HepG2 (cell line): ENCODE data around the gene TSTD2. TPM values are rescaled to one million over a fixed set of nuclear protein-coding genes. Genes with fewer than 3 reads are reported as not detected.

Source experiments
- ATAC-seq: fragments of 200-7000 bp; cut with Tn5 transposase; 3 replicates; pipeline ENCODE4 v1.9.1; 2020; ENCODE audit warnings: mild to moderate bottlenecking, moderate library complexity
- BruUV-seq: library from RNA; stranded (reverse); fragments of 400-500 nt; replicated peaks from 2 replicates; lab custom pipeline; 2021; lab: Mats Ljungman, UMichigan
- CTCF ChIA-PET: fragments of 300-600 bp; formaldehyde crosslinking; extraction: SDS; loops from one replicate; lab custom pipeline; 2021; ENCODE audit warnings: low total read pairs, inconsistent platforms, low intra/inter-chr PET ratio; lab: Yijun Ruan, JAX
- POLR2A ChIA-PET: fragments of 350-600 bp; sonication (Branson Sonifier 250); formaldehyde crosslinking; loops from one replicate; lab custom pipeline; 2020; ENCODE audit warnings: antibody characterized with exemption, inconsistent platforms; lab: Yijun Ruan, JAX
- DNase-seq: peaks from one replicate; pipeline ENCODE4 v3.0.0-alpha.2; 2015; ENCODE audit warnings: low spot score
- FAIRE-seq: peaks from 3 replicates; lab custom pipeline; 2011; peaks lifted over from hg19 to GRCh38; lab: Jason Lieb, UNC
- H2AFZ ChIP-seq: one replicate; pipeline ENCODE4 v1.6.1; 2011; ENCODE audit warnings: low read length, inconsistent platforms
- H3K27ac ChIP-seq: fragments of 300-600 bp; 3 replicates; pipeline ENCODE4 v1.8.0; 2011; ENCODE audit warnings: mixed run types, mild to moderate bottlenecking, mixed read lengths, low read length, inconsistent platforms; ENCODE audit not compliant: insufficient read depth; ENCODE audit errors: extremely low read length
- H3K27me3 ChIP-seq, 2 experiments: fragments of 200-600 bp in 1 of 2; 2 replicates in 1 of 2; 3 replicates in 1 of 2; pipeline versions ENCODE4 v1.6.0 to v1.8.0; 2011; ENCODE audit warnings: low read length in 2 of 2, mild to moderate bottlenecking in 2 of 2, moderate library complexity in 2 of 2, inconsistent platforms in 1 of 2; ENCODE audit not compliant: insufficient read depth in 2 of 2, control insufficient read depth in 1 of 2
- H3K36me3 ChIP-seq, 2 experiments: fragments of 200-600 bp in 1 of 2; replicated peaks in 1 of 2; 2 replicates in 1 of 2; 3 replicates in 1 of 2; pipeline versions ENCODE4 v1.5.1 to v1.8.0; 2011; ENCODE audit warnings: low read length in 2 of 2, inconsistent platforms in 1 of 2; ENCODE audit not compliant: insufficient read depth in 2 of 2, control insufficient read depth in 1 of 2
- H3K4me1 ChIP-seq: 2 replicates; pipeline ENCODE4 v1.5.1; 2012; ENCODE audit warnings: low read length, inconsistent platforms; ENCODE audit not compliant: insufficient read depth
- H3K4me2 ChIP-seq: 2 replicates; pipeline ENCODE4 v1.6.0; 2011; ENCODE audit warnings: low read depth, low read length, inconsistent platforms
- H3K4me3 ChIP-seq, 3 experiments: fragments of 200-600 bp in 1 of 3; sonication (generic), shearing (Covaris generic) in 1 of 3; replicated peaks in 1 of 3; 2 replicates each; pipeline ENCODE4 v1.5.1; 2011 to 2016; ENCODE audit warnings: low read length in 3 of 3, inconsistent platforms in 2 of 3, low read depth in 2 of 3, mild to moderate bottlenecking in 2 of 3, control low read depth in 1 of 3, mixed read lengths in 1 of 3; ENCODE audit not compliant: insufficient read depth in 1 of 3
- H3K79me2 ChIP-seq: one replicate; pipeline ENCODE4 v1.6.1; 2011; ENCODE audit warnings: low read length, inconsistent platforms; ENCODE audit not compliant: insufficient read depth
- H3K9ac ChIP-seq: 2 replicates; pipeline ENCODE4 v1.6.0; 2011; ENCODE audit warnings: mild to moderate bottlenecking, low read depth, low read length, inconsistent platforms; ENCODE audit not compliant: insufficient read depth
- H3K9me3 ChIP-seq: 2 replicates; pipeline ENCODE4 v1.5.1; 2012; ENCODE audit warnings: mild to moderate bottlenecking, low read length
- H4K20me1 ChIP-seq: 2 replicates; pipeline ENCODE4 v1.6.0; 2011; ENCODE audit warnings: inconsistent platforms, mild to moderate bottlenecking, low read length, moderate library complexity; ENCODE audit not compliant: insufficient read depth
- CC2D1A ChIP-seq: sonication (generic); formaldehyde crosslinking; IDR thresholded peaks from 2 replicates; pipeline ENCODE4 v1.8.1; 2023; ENCODE audit warnings: mild to moderate bottlenecking, missing genetic modification reagents
- ISX ChIP-seq: sonication (generic); formaldehyde crosslinking; conservative IDR thresholded peaks from 2 replicates; pipeline ENCODE4 v1.5.0; 2020; ENCODE audit warnings: missing genetic modification reagents
- KDM5A ChIP-seq: fragments of 200-600 bp; sonication (generic); IDR thresholded peaks from 2 replicates; pipeline ENCODE4 v1.7.0; 2018; ENCODE audit warnings: antibody characterized with exemption, mild to moderate bottlenecking, low read length, borderline replicate concordance
- MAFG ChIP-seq: sonication (generic); formaldehyde crosslinking; IDR thresholded peaks from 2 replicates; pipeline ENCODE4 v1.5.1; 2020; ENCODE audit warnings: mild to moderate bottlenecking, missing genetic modification reagents
- NCOA1 ChIP-seq: sonication (generic); formaldehyde crosslinking; IDR thresholded peaks from 2 replicates; pipeline ENCODE4 v1.9.0; 2021; ENCODE audit warnings: missing genetic modification reagents
- NR2F1 ChIP-seq, 2 experiments: fragments of 450-650 bp in 1 of 2; formaldehyde crosslinking in 1 of 2; IDR thresholded peaks; 2 replicates each; pipeline versions ENCODE4 v1.5.0 to v1.6.1; 2016 to 2020; ENCODE audit warnings: mild to moderate bottlenecking in 1 of 2, missing compliant biosample characterization in 1 of 2, missing genetic modification reagents in 1 of 2, moderate library complexity in 1 of 2
- SMAD3 ChIP-seq: sonication (generic); formaldehyde crosslinking; IDR thresholded peaks from 2 replicates; pipeline ENCODE4 v1.4.0; 2020; ENCODE audit warnings: missing genetic modification reagents
- TBL1XR1 ChIP-seq: fragments of 150-350 bp; IDR thresholded peaks from 2 replicates; pipeline ENCODE4 v1.6.1; 2014; ENCODE audit warnings: borderline replicate concordance, low read length; ENCODE audit not compliant: partially characterized antibody
- ZNF138 ChIP-seq: sonication (generic); formaldehyde crosslinking; IDR thresholded peaks from 2 replicates; pipeline ENCODE4 v1.5.0; 2020; ENCODE audit warnings: mild to moderate bottlenecking, low read depth, missing genetic modification reagents
- ZNF207 ChIP-seq: fragments of 450-650 bp; IDR thresholded peaks from 2 replicates; pipeline ENCODE4 v1.6.1; 2016; ENCODE audit warnings: antibody characterized with exemption, borderline replicate concordance
- WGBS: methylation state at CpG from one replicate; pipeline ENCODE4 v1.1.6; 2017; ENCODE audit warnings: low lambda C conversion rate; 5-methylcytosine and 5-hydroxymethylcytosine counted together
- in situ Hi-C: cut with HindIII; loops from 2 replicates; pipeline ENCODE4 v1.10.0; 2017; ENCODE audit warnings: low pct_unique_long_range_greater_than_20kb; ENCODE audit not compliant: extremely low pct_ligation_motif_present
- intact Hi-C: fragments of 100-400 bp; cut with micrococcal nuclease; formaldehyde crosslinking; loops from one replicate; pipeline ENCODE4 v1.10.0; 2022; ENCODE audit not compliant: unreplicated experiment
- polyA plus RNA-seq, 8 experiments: library from polyadenylated mRNA; depleted of rRNA in 3 of 8; stranded (reverse) in 7 of 8; unstranded in 1 of 8; fragments of >200 nt; fragmentation: Illumina TruSeq in 4 of 8; extraction: Trizol in 4 of 8; gene quantifications; 2 replicates each; pipeline versions ENCODE4 v1.2.1 to v1.2.3, GENCODE V29; 2011 to 2016; ENCODE audit warnings: low read depth in 4 of 8, missing spikeins in 1 of 8, mixed read lengths in 1 of 8; ENCODE audit not compliant: insufficient read depth in 1 of 8
- total RNA-seq, 5 experiments: library from RNA; depleted of rRNA; stranded (reverse); fragments of >200 nt; fragmentation: Illumina TruSeq; extraction: Trizol; gene quantifications; 2 replicates each; pipeline ENCODE4 v1.2.3, GENCODE V29; 2016; ENCODE audit warnings: low read depth in 1 of 5
- TF ChIP-seq, protein P1 (sequence below): IDR thresholded peaks from 2 replicates; pipeline ENCODE4 v1.6.1; 2012; ENCODE audit warnings: inconsistent platforms
- TF ChIP-seq, protein P2 (sequence below): sonication (generic); formaldehyde crosslinking; IDR thresholded peaks from 2 replicates; pipeline ENCODE4 v1.4.0; 2020; ENCODE audit warnings: missing genetic modification reagents, borderline replicate concordance
- TF ChIP-seq, protein P3 (sequence below): sonication (generic); formaldehyde crosslinking; IDR thresholded peaks from 2 replicates; pipeline ENCODE4 v1.4.0; 2020; ENCODE audit warnings: mild to moderate bottlenecking, missing genetic modification reagents
- TF ChIP-seq, protein P4 (sequence below): sonication (generic); formaldehyde crosslinking; IDR thresholded peaks from 2 replicates; pipeline ENCODE4 v1.4.0; 2020; ENCODE audit warnings: missing genetic modification reagents

Gene TSTD2
- total and polyA plus RNA-seq, 2 of the 13 experiments (the other 11 are each of a cell fraction or from before 2014, with no cell fraction given), result 16.0 to 23.1 TPM

DNA sequence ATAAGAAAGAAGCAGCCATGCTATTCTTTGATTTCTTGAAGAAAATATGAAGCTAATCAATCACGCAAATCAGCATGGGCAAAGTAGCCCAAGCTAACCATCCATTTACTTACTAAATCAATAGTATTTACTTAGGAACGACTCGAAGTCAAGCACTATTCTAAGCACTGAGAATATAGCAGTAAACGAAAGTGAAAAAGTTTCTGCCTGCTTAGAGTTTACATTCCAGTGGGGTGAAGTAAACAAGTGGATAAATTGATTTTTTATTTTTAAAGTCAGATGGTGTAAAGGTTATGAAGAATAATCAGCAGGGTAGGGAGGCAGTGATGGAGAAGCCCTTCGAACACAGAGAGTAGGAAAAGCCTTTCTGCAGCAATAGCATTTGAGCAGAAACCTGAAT lies 5.5 kb downstream of the TSTD2 start:
- TF ChIP-seq NR2F1 (CRISPR knock-in tag; IDR thresholded peaks at IDR 0.05) (no peak), KDM5A (no peak), TBL1XR1 (no peak), ISX (CRISPR knock-in tag) (no peak), NCOA1 (CRISPR knock-in tag) (no peak), ZNF207 (no peak), SMAD3 (CRISPR knock-in tag) (no peak), MAFG (CRISPR knock-in tag) (no peak), ZNF138 (CRISPR knock-in tag) (no peak), CC2D1A (CRISPR knock-in tag) (no peak)
- TF ChIP-seq, protein P1, sequence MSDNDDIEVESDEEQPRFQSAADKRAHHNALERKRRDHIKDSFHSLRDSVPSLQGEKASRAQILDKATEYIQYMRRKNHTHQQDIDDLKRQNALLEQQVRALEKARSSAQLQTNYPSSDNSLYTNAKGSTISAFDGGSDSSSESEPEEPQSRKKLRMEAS, result no peak
- TF ChIP-seq, protein P2, sequence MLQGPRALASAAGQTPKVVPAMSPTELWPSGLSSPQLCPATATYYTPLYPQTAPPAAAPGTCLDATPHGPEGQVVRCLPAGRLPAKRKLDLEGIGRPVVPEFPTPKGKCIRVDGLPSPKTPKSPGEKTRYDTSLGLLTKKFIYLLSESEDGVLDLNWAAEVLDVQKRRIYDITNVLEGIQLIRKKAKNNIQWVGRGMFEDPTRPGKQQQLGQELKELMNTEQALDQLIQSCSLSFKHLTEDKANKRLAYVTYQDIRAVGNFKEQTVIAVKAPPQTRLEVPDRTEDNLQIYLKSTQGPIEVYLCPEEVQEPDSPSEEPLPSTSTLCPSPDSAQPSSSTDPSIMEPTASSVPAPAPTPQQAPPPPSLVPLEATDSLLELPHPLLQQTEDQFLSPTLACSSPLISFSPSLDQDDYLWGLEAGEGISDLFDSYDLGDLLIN (CRISPR knock-in tag), result no peak
- TF ChIP-seq, protein P3, sequence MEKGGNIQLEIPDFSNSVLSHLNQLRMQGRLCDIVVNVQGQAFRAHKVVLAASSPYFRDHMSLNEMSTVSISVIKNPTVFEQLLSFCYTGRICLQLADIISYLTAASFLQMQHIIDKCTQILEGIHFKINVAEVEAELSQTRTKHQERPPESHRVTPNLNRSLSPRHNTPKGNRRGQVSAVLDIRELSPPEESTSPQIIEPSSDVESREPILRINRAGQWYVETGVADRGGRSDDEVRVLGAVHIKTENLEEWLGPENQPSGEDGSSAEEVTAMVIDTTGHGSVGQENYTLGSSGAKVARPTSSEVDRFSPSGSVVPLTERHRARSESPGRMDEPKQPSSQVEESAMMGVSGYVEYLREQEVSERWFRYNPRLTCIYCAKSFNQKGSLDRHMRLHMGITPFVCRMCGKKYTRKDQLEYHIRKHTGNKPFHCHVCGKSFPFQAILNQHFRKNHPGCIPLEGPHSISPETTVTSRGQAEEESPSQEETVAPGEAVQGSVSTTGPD, result no peak
- TF ChIP-seq, protein P4, sequence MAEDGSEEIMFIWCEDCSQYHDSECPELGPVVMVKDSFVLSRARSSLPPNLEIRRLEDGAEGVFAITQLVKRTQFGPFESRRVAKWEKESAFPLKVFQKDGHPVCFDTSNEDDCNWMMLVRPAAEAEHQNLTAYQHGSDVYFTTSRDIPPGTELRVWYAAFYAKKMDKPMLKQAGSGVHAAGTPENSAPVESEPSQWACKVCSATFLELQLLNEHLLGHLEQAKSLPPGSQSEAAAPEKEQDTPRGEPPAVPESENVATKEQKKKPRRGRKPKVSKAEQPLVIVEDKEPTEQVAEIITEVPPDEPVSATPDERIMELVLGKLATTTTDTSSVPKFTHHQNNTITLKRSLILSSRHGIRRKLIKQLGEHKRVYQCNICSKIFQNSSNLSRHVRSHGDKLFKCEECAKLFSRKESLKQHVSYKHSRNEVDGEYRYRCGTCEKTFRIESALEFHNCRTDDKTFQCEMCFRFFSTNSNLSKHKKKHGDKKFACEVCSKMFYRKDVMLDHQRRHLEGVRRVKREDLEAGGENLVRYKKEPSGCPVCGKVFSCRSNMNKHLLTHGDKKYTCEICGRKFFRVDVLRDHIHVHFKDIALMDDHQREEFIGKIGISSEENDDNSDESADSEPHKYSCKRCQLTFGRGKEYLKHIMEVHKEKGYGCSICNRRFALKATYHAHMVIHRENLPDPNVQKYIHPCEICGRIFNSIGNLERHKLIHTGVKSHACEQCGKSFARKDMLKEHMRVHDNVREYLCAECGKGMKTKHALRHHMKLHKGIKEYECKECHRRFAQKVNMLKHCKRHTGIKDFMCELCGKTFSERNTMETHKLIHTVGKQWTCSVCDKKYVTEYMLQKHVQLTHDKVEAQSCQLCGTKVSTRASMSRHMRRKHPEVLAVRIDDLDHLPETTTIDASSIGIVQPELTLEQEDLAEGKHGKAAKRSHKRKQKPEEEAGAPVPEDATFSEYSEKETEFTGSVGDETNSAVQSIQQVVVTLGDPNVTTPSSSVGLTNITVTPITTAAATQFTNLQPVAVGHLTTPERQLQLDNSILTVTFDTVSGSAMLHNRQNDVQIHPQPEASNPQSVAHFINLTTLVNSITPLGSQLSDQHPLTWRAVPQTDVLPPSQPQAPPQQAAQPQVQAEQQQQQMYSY (CRISPR knock-in tag), result no peak
- TF ChIP-seq, all 625 proteins: peak for 0
- Histone ChIP-seq H3K79me2 (peaks cover 37% of the 10 kb centered on the region), H3K27ac (no peak overlapping the region), H3K4me1 (peaks cover 21% of the 10 kb centered on the region), H3K27me3 (peaks cover 0 to 6% of the 10 kb centered on the region in 2 experiments; a peak in 1 of 5 replicates), H3K36me3 (peaks cover 0 to 34% of the 10 kb centered on the region in 2 experiments; a peak in 3 of 5 replicates), H3K4me3 (no peak overlapping the region), H3K9ac (no peak overlapping the region), H3K4me2 (no peak overlapping the region), H4K20me1 (no peaks in the 10 kb centered on the region), H3K9me3 (no peaks in the 10 kb centered on the region), H2AFZ (no peak overlapping the region)
- CTCF ChIA-PET, result no interaction called here
- no peak for FAIRE-seq
- POLR2A ChIA-PET, result no interaction called here
- no peak for ATAC-seq
- 75% methylated on average over 5 of the region's 5 CpGs for WGBS
- no TSS peak for BruUV-seq
- no peak for DNase-seq
- intact Hi-C loops, result no loop called here
- in situ Hi-C loops, result no loop called here
